Measurements from ENCODE around the gene TANGO6.
"Not testable (repeated sequence)": the region's sequence is repeated elsewhere in the genome, so short reads cannot be mapped to it uniquely, and the experiment has no call there.

The TANGO6 gene

GRCh38 chr16:69017036-69017783 is 173.9 kb downstream of the TANGO6 start:
- no peak for DNase-seq

DNA sequence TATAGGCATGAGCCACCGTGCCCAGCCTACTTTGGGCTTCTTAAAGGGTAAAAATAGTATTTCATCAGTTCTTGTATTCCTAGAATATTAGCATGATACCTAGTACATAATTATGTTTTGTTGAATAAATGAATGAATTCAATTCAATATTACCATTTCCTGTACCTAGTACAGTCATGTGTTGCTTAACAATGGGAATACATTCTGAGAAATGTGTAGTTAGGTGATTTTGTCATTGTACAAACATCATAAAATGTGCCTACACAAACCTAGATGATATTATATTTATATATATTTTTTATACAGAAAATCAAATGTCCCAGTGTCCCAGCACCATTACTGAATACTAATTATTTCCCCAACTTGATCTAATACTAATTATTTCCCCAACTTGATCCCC is 176.5 kb downstream of the TANGO6 start:
- no peak for DNase-seq

DNA sequence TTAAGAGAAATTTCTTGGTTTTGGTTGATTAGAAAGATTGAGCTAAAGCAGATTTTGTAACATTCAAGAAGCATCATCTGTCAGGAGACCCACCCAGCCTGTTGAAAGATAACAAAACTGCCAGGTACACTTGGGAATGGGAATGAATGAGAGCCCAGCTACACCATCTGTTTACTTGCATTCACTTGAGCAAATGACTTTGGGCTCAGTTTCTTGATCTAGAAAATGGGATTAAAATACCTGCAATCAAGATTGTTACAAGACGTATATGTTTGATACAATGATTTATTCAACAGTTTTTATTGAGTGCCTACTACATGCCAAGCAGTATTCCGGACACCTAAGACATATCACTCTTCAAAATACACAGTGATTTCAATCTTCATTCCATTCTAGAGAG is 185.8 kb downstream of the TANGO6 start:
- DNase-seq = no peak

DNA sequence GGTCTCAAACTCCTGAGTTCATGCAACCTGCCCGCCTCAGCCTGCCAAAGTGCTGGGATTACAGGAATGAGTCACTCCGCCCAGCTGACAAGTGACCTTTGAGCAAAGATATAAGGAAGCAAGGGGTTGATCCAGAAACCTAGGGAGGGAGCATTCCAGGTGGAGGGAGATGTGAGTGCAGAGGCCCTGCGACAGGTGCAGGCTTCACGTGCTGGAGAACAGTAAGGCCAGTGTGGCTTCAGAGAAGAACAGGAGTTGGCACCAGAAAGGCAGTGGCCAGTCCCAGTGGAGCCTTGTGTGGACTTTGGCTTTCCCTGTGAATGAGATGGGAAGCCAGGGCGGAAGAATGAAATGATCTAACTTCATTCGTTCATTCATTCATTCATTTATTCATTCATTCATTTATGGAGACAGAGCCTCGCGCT is 188.6 kb downstream of the TANGO6 start:
- DNase-seq = no peak

GRCh38 chr16:69033151-69033949 is 190.0 kb downstream of the TANGO6 start:
- DNase-seq = no peak

DNA sequence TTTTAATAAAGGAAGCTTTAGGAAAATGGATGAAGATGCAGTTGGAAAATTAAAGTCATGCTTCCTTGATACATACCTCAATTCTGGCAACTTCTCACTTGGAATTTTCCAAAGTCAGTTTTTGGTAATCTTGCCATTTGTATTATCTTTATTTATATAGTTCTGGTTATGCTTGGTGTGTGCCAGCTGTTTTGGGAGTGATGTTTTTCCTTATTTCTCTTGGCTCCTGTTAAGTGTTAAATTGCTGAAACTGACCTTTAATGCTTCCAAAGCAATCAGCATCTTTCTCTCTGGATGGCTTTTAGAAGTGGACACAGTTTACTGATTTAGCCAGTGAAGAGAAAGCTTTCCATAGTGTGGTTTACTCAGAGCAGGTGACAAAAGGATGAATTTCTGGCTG is 192.0 kb downstream of the TANGO6 start:
- DNase-seq = no peak

- no peak for DNase-seq
Measured at GRCh38 chr16:69036399-69037091, 193.2 kb downstream of the TANGO6 start.

- DNase-seq = no peak
Measured at GRCh38 chr16:69037373-69038160, 194.2 kb downstream of the TANGO6 start.

GRCh38 chr16:69039333-69039941 is 196.1 kb downstream of the TANGO6 start:
- no peak for DNase-seq

GRCh38 chr16:69040144-69040909 is 197.0 kb downstream of the TANGO6 start:
- no peak for DNase-seq

GRCh38 chr16:69048328-69049120 is 205.2 kb downstream of the TANGO6 start:
- no peak for DNase-seq

GRCh38 chr16:69049146-69049545 is 205.8 kb downstream of the TANGO6 start:
- no peak for DNase-seq

DNA sequence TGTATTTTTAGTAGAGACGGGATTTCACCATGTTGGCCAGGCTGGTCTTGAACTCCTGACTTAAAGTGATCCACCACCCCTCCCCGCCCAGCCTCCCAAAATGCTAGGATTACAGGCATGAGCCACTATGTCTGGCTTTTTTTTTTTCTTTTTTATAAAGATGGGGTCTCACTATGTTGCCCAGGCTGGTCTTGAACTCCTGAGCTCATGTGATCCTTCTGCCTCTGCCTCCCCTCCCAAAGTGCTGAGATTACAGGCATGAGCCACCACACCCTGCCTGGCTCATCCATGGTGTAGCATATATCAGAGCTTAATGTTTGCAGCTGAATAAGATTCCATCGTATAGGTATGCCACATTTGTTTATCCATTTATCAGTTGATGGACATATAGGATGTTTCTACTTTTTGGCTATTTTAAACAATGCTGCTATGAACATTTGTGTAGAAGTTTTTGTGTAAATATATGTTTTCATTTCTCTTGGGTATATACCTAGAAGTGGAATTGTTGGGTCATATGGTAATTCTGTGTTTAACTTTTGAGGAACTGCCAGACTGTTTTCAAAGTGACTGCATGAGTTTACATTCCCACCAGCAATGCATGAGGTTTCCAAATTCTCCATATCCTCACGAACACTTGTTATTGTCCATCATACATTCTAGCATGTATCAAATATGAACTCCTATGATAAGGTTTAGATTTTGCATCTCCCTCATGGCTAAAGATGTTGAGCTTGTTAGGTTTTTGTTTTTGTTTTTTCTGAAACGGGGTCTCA is 206.5 kb downstream of the TANGO6 start:
- DNase-seq = no peak

DNA sequence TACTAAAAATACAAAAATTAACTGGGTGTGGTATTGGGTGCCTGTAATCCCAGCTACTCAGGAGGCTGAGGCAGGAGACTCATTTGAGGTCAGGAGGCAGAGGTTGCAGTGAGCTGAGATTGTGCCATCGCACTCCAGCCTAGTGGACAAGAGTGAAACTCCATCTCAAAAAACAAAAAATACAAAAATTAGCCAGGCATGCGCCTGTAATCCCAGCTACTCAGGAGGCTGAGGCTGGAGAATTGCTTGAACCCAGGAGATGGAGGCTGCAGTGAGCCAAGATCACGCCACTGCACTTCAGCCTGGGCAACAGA is 208.1 kb downstream of the TANGO6 start:
- not testable (repeated sequence) for DNase-seq

GRCh38 chr16:69055008-69055407 is 211.7 kb downstream of the TANGO6 start:
- DNase-seq = no peak

DNA sequence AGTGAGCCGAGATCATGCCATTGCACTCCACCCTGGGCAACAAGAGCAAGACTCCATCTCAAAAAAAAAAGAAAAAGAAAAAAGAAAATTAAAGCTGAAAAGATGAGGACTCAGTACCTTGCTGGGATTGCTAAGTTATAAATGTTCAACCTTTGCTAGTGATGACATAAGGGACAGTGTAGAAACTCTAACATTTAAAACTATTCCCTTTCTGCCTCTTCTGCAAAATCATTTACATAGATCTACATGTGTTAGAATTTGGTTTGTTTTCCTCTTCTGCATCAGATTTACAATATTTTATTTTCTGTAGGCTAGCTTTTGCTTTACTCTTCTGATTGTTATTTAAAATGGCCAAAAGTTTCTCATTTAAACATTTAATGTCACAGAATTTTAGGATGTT is 212.6 kb downstream of the TANGO6 start:
- no peak for DNase-seq

- no peak for DNase-seq
Measured at GRCh38 chr16:69056421-69056820, 213.1 kb downstream of the TANGO6 start.

GRCh38 chr16:69057400-69058378 is 214.4 kb downstream of the TANGO6 start:
- DNase-seq = no peak

DNA sequence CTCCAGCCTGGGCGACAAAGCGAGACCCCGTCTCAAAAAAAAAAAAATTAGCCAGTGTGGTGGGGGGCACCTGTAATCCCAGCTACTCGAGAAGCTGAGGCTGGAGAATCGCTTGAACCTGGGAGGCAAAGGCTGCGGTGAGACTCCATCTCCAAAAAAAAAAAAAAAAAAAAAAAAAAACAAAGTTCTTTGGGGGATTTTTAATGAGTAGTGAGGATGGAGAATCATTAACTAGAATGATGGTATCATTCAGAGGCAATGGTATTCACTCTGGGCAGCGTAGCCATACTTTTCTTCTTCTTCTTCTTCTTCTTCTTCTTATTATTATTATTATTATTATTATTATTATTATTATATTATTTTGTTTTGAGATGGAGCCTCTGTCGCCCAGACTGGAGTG is 220.2 kb downstream of the TANGO6 start:
- not testable (repeated sequence) for DNase-seq
